H9 (cell line): ENCODE measurements around the gene COX5A. TPM values are rescaled to one million over a fixed set of nuclear protein-coding genes. Genes with fewer than 3 reads are reported as not detected.
A peak's percentile ranks its signal among the peaks of the same experiment; 100 is the strongest.

Experiments used
- DNase-seq: peaks from one replicate; pipeline ENCODE4 v3.0.0-alpha.2; 2017
- H2AFZ ChIP-seq: one replicate; pipeline ENCODE4 v1.6.1; 2013; ENCODE audit warnings: mild to moderate bottlenecking, low read length, control low read depth, moderate library complexity
- H2AK5ac ChIP-seq: 2 replicates; pipeline ENCODE4 v1.6.1; 2013; ENCODE audit warnings: low read length, control low read depth, mixed read lengths; ENCODE audit not compliant: insufficient read length
- H2BK120ac ChIP-seq: one replicate; pipeline ENCODE4 v1.6.1; 2013; ENCODE audit warnings: low read depth, mild to moderate bottlenecking, low read length, control low read depth, inconsistent platforms; ENCODE audit not compliant: poor library complexity, severe bottlenecking
- H2BK12ac ChIP-seq: 2 replicates; pipeline ENCODE4 v1.6.1; 2013; ENCODE audit warnings: low read length, control low read depth, mixed read lengths, low read depth; ENCODE audit not compliant: insufficient read length
- H2BK15ac ChIP-seq: 2 replicates; pipeline ENCODE4 v1.6.1; 2013; ENCODE audit warnings: low read depth, low read length, control low read depth
- H2BK20ac ChIP-seq: one replicate; pipeline ENCODE4 v1.6.1; 2013; ENCODE audit warnings: low read depth, mild to moderate bottlenecking, low read length, control low read depth, inconsistent platforms; ENCODE audit not compliant: poor library complexity, severe bottlenecking
- H2BK5ac ChIP-seq: 2 replicates; pipeline ENCODE4 v1.6.1; 2013; ENCODE audit warnings: low read length, control low read depth, mixed read lengths; ENCODE audit not compliant: insufficient read length
- H3K14ac ChIP-seq: 2 replicates; pipeline ENCODE4 v1.6.1; 2013; ENCODE audit warnings: low read length, control low read depth; ENCODE audit not compliant: insufficient read depth
- H3K18ac ChIP-seq: 2 replicates; pipeline ENCODE4 v1.6.1; 2013; ENCODE audit warnings: low read depth, mild to moderate bottlenecking, mixed read lengths, low read length, control low read depth; ENCODE audit not compliant: insufficient read length
- H3K23ac ChIP-seq: 2 replicates; pipeline ENCODE4 v1.6.1; 2013; ENCODE audit warnings: low read length, control low read depth, mixed read lengths, low read depth; ENCODE audit not compliant: insufficient read length
- H3K23me2 ChIP-seq: 2 replicates; pipeline ENCODE4 v1.6.1; 2013; ENCODE audit warnings: low read depth, mild to moderate bottlenecking, mixed read lengths, low read length, control low read depth; ENCODE audit not compliant: insufficient read length, poor library complexity, severe bottlenecking
- H3K27ac ChIP-seq: 2 replicates; pipeline ENCODE4 v1.5.1; 2013; ENCODE audit warnings: low read length, control low read depth, mixed read lengths, low read depth; ENCODE audit not compliant: insufficient read length
- H3K27me3 ChIP-seq: 2 replicates; pipeline ENCODE4 v1.6.1; 2013; ENCODE audit warnings: low read length, control low read depth, inconsistent platforms; ENCODE audit not compliant: insufficient read depth
- H3K4ac ChIP-seq: 2 replicates; pipeline ENCODE4 v1.6.1; 2013; ENCODE audit warnings: low read depth, mild to moderate bottlenecking, control low read depth, inconsistent platforms, low read length, moderate library complexity
- H3K4me1 ChIP-seq: 2 replicates; pipeline ENCODE4 v1.6.1; 2013; ENCODE audit warnings: low read length, control low read depth, inconsistent platforms; ENCODE audit not compliant: insufficient read depth
- H3K4me2 ChIP-seq: 2 replicates; pipeline ENCODE4 v1.6.1; 2013; ENCODE audit warnings: low read length, control low read depth, mixed read lengths; ENCODE audit not compliant: insufficient read length, insufficient read depth
- H3K56ac ChIP-seq: 2 replicates; pipeline ENCODE4 v1.6.1; 2013; ENCODE audit warnings: low read depth, mild to moderate bottlenecking, mixed read lengths, low read length, control low read depth; ENCODE audit not compliant: insufficient read length
- H3K79me1 ChIP-seq: 2 replicates; pipeline ENCODE4 v1.6.1; 2013; ENCODE audit warnings: low read depth, mild to moderate bottlenecking, moderate library complexity, low read length, control low read depth, inconsistent platforms; ENCODE audit not compliant: insufficient read depth, poor library complexity, severe bottlenecking
- H3K79me2 ChIP-seq: 2 replicates; pipeline ENCODE4 v1.6.1; 2013; ENCODE audit warnings: low read length, control low read depth, inconsistent platforms; ENCODE audit not compliant: insufficient read depth
- H3K9ac ChIP-seq: 2 replicates; pipeline ENCODE4 v1.6.1; 2013; ENCODE audit warnings: low read length, control low read depth, mixed read lengths; ENCODE audit not compliant: insufficient read length; ENCODE audit errors: extremely low read depth
- H3K9me3 ChIP-seq: one replicate; pipeline ENCODE4 v1.6.1; 2013; ENCODE audit warnings: low read depth, low read length, inconsistent platforms; ENCODE audit not compliant: control insufficient read depth
- H3T11ph ChIP-seq: one replicate; pipeline ENCODE4 v1.6.1; 2013; ENCODE audit warnings: mild to moderate bottlenecking, low read length, control low read depth, inconsistent platforms
- H4K20me1 ChIP-seq: one replicate; pipeline ENCODE4 v1.6.1; 2013; ENCODE audit not compliant: control insufficient read depth, insufficient read length, insufficient read depth
- H4K5ac ChIP-seq: 2 replicates; pipeline ENCODE4 v1.6.1; 2013; ENCODE audit warnings: low read depth, mild to moderate bottlenecking, mixed read lengths, low read length, control low read depth; ENCODE audit not compliant: insufficient read length
- H4K8ac ChIP-seq: replicated peaks from 2 replicates; pipeline ENCODE4 v1.6.1; 2013; ENCODE audit warnings: low read length, control low read depth, mixed read lengths, low read depth; ENCODE audit not compliant: insufficient read length
- H4K91ac ChIP-seq: 2 replicates; pipeline ENCODE4 v1.6.1; 2013; ENCODE audit warnings: low read depth, mild to moderate bottlenecking, moderate library complexity, mixed read lengths, low read length, control low read depth; ENCODE audit not compliant: insufficient read length
- H3K27ac Mint-ChIP-seq, 3 experiments: 2 replicates in 2 of 3; 3 replicates in 1 of 3; pipeline ENCODE4 v1.8.0; 2020 to 2021; ENCODE audit warnings: mixed read lengths in 3 of 3, mild to moderate bottlenecking in 1 of 3, moderate library complexity in 1 of 3
- H3K27me3 Mint-ChIP-seq: 2 replicates; pipeline ENCODE4 v1.8.0; 2021; ENCODE audit warnings: low read depth, mild to moderate bottlenecking, moderate library complexity, mixed read lengths
- H3K36me3 Mint-ChIP-seq, 3 experiments: 2 replicates in 2 of 3; 3 replicates in 1 of 3; pipeline ENCODE4 v1.8.0; 2020 to 2021; ENCODE audit warnings: low read depth in 3 of 3, mixed read lengths in 3 of 3; ENCODE audit not compliant: insufficient read depth in 1 of 3
- H3K4me1 Mint-ChIP-seq, 2 experiments: 2 replicates each; pipeline ENCODE4 v1.8.0; 2020; ENCODE audit warnings: mixed read lengths in 2 of 2
- H3K4me3 Mint-ChIP-seq, 2 experiments: 2 replicates in 1 of 2; 3 replicates in 1 of 2; pipeline ENCODE4 v1.8.0; 2020 to 2021; ENCODE audit warnings: mild to moderate bottlenecking in 2 of 2, mixed read lengths in 2 of 2, moderate library complexity in 1 of 2
- H3K9me3 Mint-ChIP-seq, 2 experiments: 2 replicates in 1 of 2; 3 replicates in 1 of 2; pipeline ENCODE4 v1.8.0; 2020; ENCODE audit warnings: mild to moderate bottlenecking in 2 of 2, mixed read lengths in 2 of 2, moderate library complexity in 1 of 2
- CTCF ChIP-seq: fragments of 200-600 bp; sonication (generic); conservative IDR thresholded peaks from 3 replicates; pipeline ENCODE4 v1.8.0; 2021; ENCODE audit warnings: antibody characterized with exemption, mild to moderate bottlenecking
- WGBS: extraction: QIAGEN DNeasy Blood & Tissue Kit; methylation state at CpG from one replicate; pipeline ENCODE4 v1.1.7; 2013; ENCODE audit warnings: missing lambda C conversion rate, low lambda C conversion rate, mixed read lengths; ENCODE audit not compliant: insufficient read length; ENCODE audit errors: extremely low coverage; 5-methylcytosine and 5-hydroxymethylcytosine counted together
- total RNA-seq: library from RNA; stranded (reverse); gene quantifications from 2 replicates; pipeline ENCODE4 v1.2.1, GENCODE V29; 2021

The COX5A gene
- total RNA-seq, 1 experiment from 2014 or later = 331 TPM

GRCh38 chr15:74955796-74956647 lies 18.1 kb upstream of the COX5A start:
- Histone ChIP-seq H4K91ac (no peak overlapping the region), H3K9me3 (no peaks in the 10 kb centered on the region), H2BK20ac (no peak overlapping the region), H3K9ac (peak overlapping the region; percentile 35), H2BK5ac (no peak overlapping the region), H2BK15ac (no peak overlapping the region), H3T11ph (no peak overlapping the region), H3K27me3 (peaks cover 11% of the 10 kb centered on the region; the same call in 1 of the 2 replicates), H3K79me1 (no peaks in the 10 kb centered on the region), H4K8ac (no peak overlapping the region), H3K23me2 (peaks cover 34% of the 10 kb centered on the region), H3K56ac (no peak overlapping the region), H2BK120ac (no peak overlapping the region), H3K79me2 (peaks cover 3% of the 10 kb centered on the region; the same call in 1 of the 2 replicates), H3K4me2 (peak overlapping the region; percentile 72), H3K4ac (no peak overlapping the region), H2BK12ac (no peak overlapping the region), H3K18ac (no peak overlapping the region), H3K23ac (no peak overlapping the region), H3K27ac (no peak overlapping the region), H3K14ac (peak overlapping the region; percentile 88), H3K4me1 (no peaks in the 10 kb centered on the region; the same call in 1 of the 2 replicates), H4K5ac (no peak overlapping the region), H4K20me1 (no peaks in the 10 kb centered on the region), H2AFZ (no peak overlapping the region), H2AK5ac (no peak overlapping the region)
- peak overlapping the region; percentile 67 to 92 for H3K4me3 Mint-ChIP-seq
- peak; percentile 57 for TF ChIP-seq CTCF
- peak; percentile 78 for DNase-seq
- no CpG with 5 or more reads among the region's 88 CpGs for WGBS
- H3K4me1 Mint-ChIP-seq = peaks cover 23 to 34% of the 10 kb centered on the region in 2 experiments
- H3K27ac Mint-ChIP-seq = no peak overlapping the region
- H3K27me3 Mint-ChIP-seq = peaks cover 58% of the 10 kb centered on the region
- H3K9me3 Mint-ChIP-seq = no peaks in the 10 kb centered on the region
- peaks cover 0 to 2% (median 0%) of the 10 kb centered on the region in 3 experiments; a peak in 2 of 7 replicates for H3K36me3 Mint-ChIP-seq
